OCI-LY3 (cell line): ENCODE results near the gene TCAF2.
"Not testable (repeated sequence)": the region's sequence is repeated elsewhere in the genome, so short reads cannot be mapped to it uniquely, and the experiment has no call there.

ENCODE experiments used
- H2AFZ ChIP-seq: fragments of 200-600, 300-600 bp; shearing (Covaris generic); 2 replicates; pipeline ENCODE4 v1.6.0; 2014; ENCODE audit warnings: antibody characterized with exemption, low read depth, low read length
- H3K27ac ChIP-seq: fragments of 200-600, 300-600 bp; sonication (generic); 2 replicates; pipeline ENCODE4 v1.5.1; 2014; ENCODE audit warnings: mild to moderate bottlenecking, low read length, moderate library complexity, mixed read lengths
- H3K27me3 ChIP-seq: fragments of 200-600, 300-600 bp; sonication (generic); 2 replicates; pipeline ENCODE4 v1.6.1; 2014; ENCODE audit warnings: low read depth, low read length, mixed read lengths
- H3K36me3 ChIP-seq: fragments of 200-600, 300-600 bp; sonication (generic); replicated peaks from 2 replicates; pipeline ENCODE3; 2014; ENCODE audit warnings: low read depth, low read length, mixed read lengths
- H3K4me1 ChIP-seq: fragments of 300-600, 200-600 bp; sonication (generic); 2 replicates; pipeline ENCODE4 v1.6.1; 2014; ENCODE audit warnings: low read length, mixed read lengths
- H3K4me2 ChIP-seq: fragments of 200-600, 300-600 bp; sonication (generic); 2 replicates; pipeline ENCODE4 v1.6.1; 2014; ENCODE audit warnings: low read length, mixed read lengths
- H3K4me3 ChIP-seq: fragments of 300-600, 200-600 bp; sonication (generic); 2 replicates; pipeline ENCODE4 v1.5.1; 2014; ENCODE audit warnings: antibody characterized with exemption, mild to moderate bottlenecking, low read length, moderate library complexity
- H3K79me2 ChIP-seq: fragments of 300-600, 200-600 bp; shearing (Covaris generic); 2 replicates; pipeline ENCODE4 v1.6.1; 2014; ENCODE audit warnings: mild to moderate bottlenecking, low read length, mixed read lengths
- H3K9ac ChIP-seq: fragments of 300-600, 200-600 bp; shearing (Covaris generic); 2 replicates; pipeline ENCODE4 v1.6.0; 2014; ENCODE audit warnings: mild to moderate bottlenecking, low read length, moderate library complexity
- H3K9me3 ChIP-seq: fragments of 200-600, 300-600 bp; shearing (Covaris generic); 2 replicates; pipeline ENCODE4 v1.6.1; 2014; ENCODE audit warnings: low read length, mixed read lengths; ENCODE audit not compliant: insufficient read depth
- H4K20me1 ChIP-seq: fragments of 200-600, 300-600 bp; sonication (generic); 2 replicates; pipeline ENCODE4 v1.6.1; 2016; ENCODE audit warnings: low read length, mixed read lengths; ENCODE audit not compliant: insufficient read depth

TCAF2 gene

DNA sequence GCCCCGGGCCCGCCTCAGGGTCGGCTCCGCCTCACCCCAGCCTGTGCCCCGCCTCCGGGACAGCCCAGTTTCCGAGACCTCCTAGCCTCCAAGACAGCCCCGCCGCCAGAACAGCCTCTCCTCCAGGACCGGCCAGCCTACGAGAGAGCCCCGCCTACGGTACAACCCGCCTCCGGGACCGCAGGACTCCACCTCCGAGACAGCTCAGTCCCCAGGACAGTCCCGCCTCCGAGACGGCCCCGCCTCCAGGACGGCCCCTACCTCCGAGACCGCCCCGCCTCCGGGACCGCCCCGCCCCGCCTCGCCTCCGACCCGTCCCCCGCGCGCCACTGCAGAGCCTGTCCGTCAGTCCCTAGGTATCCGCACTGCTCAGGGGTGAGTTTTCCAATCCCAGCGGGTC lies at the start of gene TCAF2:
TSS of gene TCAF2 (plus strand) at position 329 of the 400 bp plus-strand sequence.
- H3K4me3 ChIP-seq, H3K9me3 ChIP-seq, H3K27ac ChIP-seq, H3K79me2 ChIP-seq, H3K4me2 ChIP-seq, H2AFZ ChIP-seq, H4K20me1 ChIP-seq, H3K27me3 ChIP-seq, H3K36me3 ChIP-seq, H3K9ac ChIP-seq, H3K4me1 ChIP-seq: not testable (repeated sequence)

DNA sequence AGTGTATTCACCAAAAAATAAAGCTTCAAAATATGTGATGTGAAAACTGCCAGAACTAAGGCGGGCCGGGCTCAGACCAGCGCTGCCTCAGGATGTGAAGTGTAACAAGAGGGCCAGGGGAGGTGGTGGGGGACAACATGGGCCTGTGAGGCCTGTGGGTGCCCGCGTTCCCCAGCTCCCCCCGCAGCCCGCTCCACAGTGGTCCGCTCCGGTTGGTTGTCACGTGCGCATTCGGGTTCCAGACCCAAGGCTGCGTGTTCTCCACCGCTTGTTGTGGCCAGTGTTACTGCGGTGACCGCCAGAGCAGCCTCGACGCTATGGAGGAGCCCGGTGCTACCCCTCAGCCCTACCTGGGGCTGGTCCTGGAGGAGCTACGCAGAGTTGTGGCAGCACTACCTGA lies 49.3 kb upstream of the TCAF2 start, which contains the start of gene CTAGE15:
TSS of gene CTAGE15 (plus strand) at position 301 of the 400 bp plus-strand sequence. CDS start at position 318, 17 bp downstream.
- not testable (repeated sequence) for H3K9ac ChIP-seq, H3K4me3 ChIP-seq, H3K36me3 ChIP-seq, H3K79me2 ChIP-seq, H3K27ac ChIP-seq, H3K27me3 ChIP-seq, H2AFZ ChIP-seq, H3K4me1 ChIP-seq, H4K20me1 ChIP-seq, H3K9me3 ChIP-seq, H3K4me2 ChIP-seq

- H3K36me3 ChIP-seq, H3K4me2 ChIP-seq, H3K9me3 ChIP-seq, H2AFZ ChIP-seq, H3K27me3 ChIP-seq, H3K4me1 ChIP-seq, H3K4me3 ChIP-seq, H3K27ac ChIP-seq, H4K20me1 ChIP-seq, H3K79me2 ChIP-seq, H3K9ac ChIP-seq: not testable (repeated sequence)
Measured at GRCh38 chr7:143588183-143588582, 32.6 kb upstream of the TCAF2 start.

DNA sequence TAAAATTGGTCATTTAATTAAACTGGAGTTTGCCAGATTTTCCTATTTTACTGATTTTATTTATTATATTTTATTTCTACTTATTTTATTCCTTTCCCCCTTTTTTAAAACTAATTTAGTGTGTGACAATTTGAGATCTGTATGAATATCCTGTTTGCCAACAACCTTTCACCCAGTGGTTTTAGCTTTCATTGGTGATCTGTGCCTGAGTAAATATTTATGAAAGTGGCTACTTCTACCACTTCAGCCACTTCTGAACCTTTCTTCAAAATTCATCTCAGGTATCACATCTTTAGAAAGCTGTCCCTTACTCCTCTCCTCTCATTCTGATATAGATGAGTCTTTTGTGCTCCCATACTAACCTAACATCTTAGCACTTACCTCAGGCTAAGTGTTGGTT lies 30.9 kb upstream of the TCAF2 start:
- H2AFZ ChIP-seq, H3K27me3 ChIP-seq, H4K20me1 ChIP-seq, H3K36me3 ChIP-seq, H3K4me3 ChIP-seq, H3K9me3 ChIP-seq, H3K4me2 ChIP-seq, H3K27ac ChIP-seq, H3K79me2 ChIP-seq, H3K9ac ChIP-seq, H3K4me1 ChIP-seq: not testable (repeated sequence)

DNA sequence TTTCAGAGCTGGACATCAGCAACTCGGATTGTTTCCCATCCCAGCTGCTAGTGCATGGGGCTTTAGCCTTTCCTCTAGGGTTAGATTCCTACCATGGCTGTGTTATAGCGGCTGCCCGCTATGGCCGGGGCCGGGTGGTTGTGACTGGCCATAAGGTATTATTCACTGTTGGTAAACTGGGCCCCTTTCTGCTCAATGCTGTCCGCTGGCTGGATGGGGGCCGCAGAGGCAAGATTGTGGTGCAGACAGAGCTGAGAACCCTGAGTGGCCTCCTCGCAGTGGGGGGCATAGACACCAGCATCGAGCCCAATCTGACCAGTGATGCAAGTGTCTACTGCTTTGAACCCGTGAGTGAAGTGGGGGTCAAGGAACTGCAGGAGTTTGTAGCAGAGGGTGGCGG lies 22.7 kb upstream of the TCAF2 start:
- not testable (repeated sequence) for H3K36me3 ChIP-seq, H3K4me3 ChIP-seq, H3K79me2 ChIP-seq, H3K27ac ChIP-seq, H3K4me1 ChIP-seq, H4K20me1 ChIP-seq, H3K27me3 ChIP-seq, H2AFZ ChIP-seq, H3K4me2 ChIP-seq, H3K9ac ChIP-seq, H3K9me3 ChIP-seq

GRCh38 chr7:143603549-143603948 lies 17.2 kb upstream of the TCAF2 start:
- H3K36me3 ChIP-seq, H3K27ac ChIP-seq, H3K27me3 ChIP-seq, H4K20me1 ChIP-seq, H2AFZ ChIP-seq, H3K4me1 ChIP-seq, H3K4me3 ChIP-seq, H3K4me2 ChIP-seq, H3K79me2 ChIP-seq, H3K9ac ChIP-seq, H3K9me3 ChIP-seq: not testable (repeated sequence)

GRCh38 chr7:143606088-143606487 lies 14.7 kb upstream of the TCAF2 start:
- H3K27ac ChIP-seq, H3K36me3 ChIP-seq, H3K4me1 ChIP-seq, H3K79me2 ChIP-seq, H3K4me3 ChIP-seq, H2AFZ ChIP-seq, H3K27me3 ChIP-seq, H3K9ac ChIP-seq, H4K20me1 ChIP-seq, H3K4me2 ChIP-seq, H3K9me3 ChIP-seq: not testable (repeated sequence)

DNA sequence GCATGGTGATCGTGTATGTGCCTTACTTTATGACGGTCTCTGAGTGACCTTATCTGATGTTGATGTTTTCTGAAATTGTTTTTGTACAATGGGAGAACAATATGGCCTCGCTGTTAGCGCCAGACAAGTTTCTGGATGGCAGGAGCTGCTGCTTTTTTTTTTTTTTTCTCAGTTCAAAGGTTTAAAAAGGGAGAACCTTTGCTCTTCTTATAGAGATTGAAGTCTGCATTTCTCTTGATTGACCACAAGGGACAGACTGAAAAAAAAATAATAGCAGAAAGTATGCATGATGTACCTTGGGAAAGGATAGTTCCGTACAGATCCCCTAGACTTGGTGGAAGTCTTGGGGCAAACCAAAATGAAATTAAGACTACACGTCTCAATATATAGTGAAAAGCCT lies 5.2 kb upstream of the TCAF2 start:
- H3K4me2 ChIP-seq, H3K27me3 ChIP-seq, H3K27ac ChIP-seq, H3K9ac ChIP-seq, H3K4me3 ChIP-seq, H3K36me3 ChIP-seq, H4K20me1 ChIP-seq, H3K79me2 ChIP-seq, H2AFZ ChIP-seq, H3K4me1 ChIP-seq, H3K9me3 ChIP-seq: not testable (repeated sequence)

DNA sequence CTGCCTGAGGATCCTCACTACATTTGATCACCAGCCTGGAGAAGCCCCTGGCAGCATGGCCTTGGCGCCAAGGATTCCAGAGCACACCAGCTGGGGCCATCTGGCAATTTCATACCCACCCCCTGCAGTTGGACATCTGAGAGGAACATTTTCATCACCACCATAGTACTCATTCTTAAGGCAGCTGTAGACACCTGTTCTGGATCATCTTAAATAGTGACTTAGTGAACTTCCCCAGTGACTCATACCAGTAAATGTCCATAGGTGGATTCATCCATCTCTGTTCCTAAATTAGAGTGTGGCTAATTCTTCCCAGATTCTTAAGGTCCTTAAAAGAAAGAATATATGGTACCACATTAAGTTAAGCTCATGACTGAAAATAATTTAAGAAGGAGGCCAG lies 3.6 kb upstream of the TCAF2 start:
- not testable (repeated sequence) for H3K36me3 ChIP-seq, H3K4me3 ChIP-seq, H3K4me1 ChIP-seq, H3K9me3 ChIP-seq, H3K27me3 ChIP-seq, H4K20me1 ChIP-seq, H2AFZ ChIP-seq, H3K79me2 ChIP-seq, H3K9ac ChIP-seq, H3K27ac ChIP-seq, H3K4me2 ChIP-seq

DNA sequence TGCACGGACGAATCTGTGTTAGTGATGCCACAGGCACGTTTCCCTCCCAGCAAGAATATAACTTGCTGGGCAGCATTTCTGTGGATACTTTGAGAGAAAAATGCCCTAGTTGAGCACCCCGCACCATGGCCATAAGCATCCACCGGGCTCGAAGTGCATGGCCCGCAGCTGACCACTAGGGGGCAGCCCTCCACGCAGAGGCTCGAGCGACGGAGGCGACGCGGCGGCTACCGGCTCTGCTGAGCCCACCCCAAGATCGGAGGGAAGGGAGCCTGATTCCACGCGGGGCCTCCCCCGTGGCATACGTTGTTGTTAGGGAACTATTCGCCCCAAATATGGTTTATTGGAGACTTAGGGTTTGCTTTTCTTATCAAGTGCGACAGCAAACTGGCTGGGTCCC lies 716 bp upstream of the TCAF2 start:
- H3K4me3 ChIP-seq, H4K20me1 ChIP-seq, H3K27me3 ChIP-seq, H3K36me3 ChIP-seq, H3K4me2 ChIP-seq, H3K9ac ChIP-seq, H3K27ac ChIP-seq, H3K9me3 ChIP-seq, H3K4me1 ChIP-seq, H3K79me2 ChIP-seq, H2AFZ ChIP-seq: not testable (repeated sequence)
